GM10266 (cell line): ENCODE measurements around the gene S1PR4.
"Not testable (repeated sequence)": the region's sequence is repeated elsewhere in the genome, so short reads cannot be mapped to it uniquely, and the experiment has no call there.

Source experiments
- DNase-seq: peaks from one replicate; pipeline ENCODE4 v3.0.0; 2012; ENCODE audit errors: extremely low spot score
- CTCF ChIP-seq: IDR thresholded peaks from 2 replicates; pipeline ENCODE4 v1.5.1; 2012; ENCODE audit warnings: mild to moderate bottlenecking, low read depth; ENCODE audit not compliant: control insufficient read depth, insufficient read depth; ENCODE audit errors: missing control alignments

The S1PR4 gene

DNA sequence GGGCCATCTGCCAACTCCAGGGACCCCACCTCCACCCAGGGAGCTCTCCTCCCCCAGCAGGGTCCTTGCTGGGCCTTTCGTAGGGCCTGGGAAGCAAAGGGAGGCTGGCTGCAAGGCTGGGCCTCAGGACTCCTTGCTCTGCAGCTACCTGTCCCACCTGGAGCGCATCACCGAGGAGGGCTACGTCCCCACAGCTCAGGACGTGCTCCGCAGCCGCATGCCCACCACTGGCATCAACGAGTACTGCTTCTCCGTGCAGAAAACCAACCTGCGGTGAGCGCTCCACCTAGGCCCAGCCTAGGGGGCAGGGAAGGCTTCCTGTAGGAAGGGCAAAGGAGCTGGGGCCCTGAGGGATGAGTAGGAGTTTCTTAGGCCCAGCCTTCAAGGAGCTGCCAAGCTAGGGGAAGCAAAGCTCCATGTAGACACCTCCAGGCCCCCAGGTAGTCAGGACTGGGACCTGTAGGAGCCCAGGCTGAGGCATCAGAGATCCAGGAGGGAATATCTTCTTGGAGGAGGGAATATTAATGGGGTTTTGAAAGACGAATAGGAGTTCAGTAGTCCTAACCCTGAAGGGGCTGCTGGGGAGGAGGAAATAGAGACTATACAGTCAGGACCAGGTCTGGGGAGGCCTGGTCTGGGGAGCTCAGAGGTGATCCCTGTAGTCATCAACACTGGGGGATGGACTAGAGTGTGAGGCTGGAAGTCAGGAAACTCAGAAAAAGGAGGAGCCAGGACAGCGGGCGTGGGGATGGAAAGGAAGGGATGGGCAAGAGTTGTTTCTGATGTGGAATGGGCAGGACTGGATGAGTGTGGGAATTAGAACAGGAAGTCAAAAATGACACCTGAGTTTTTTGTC lies 26.8 kb upstream of the S1PR4 start:
- no peak for TF ChIP-seq CTCF
- no peak for DNase-seq

GRCh38 chr19:3152419-3152780 lies 26.2 kb upstream of the S1PR4 start:
- DNase-seq: no peak
- no peak for TF ChIP-seq CTCF

DNA sequence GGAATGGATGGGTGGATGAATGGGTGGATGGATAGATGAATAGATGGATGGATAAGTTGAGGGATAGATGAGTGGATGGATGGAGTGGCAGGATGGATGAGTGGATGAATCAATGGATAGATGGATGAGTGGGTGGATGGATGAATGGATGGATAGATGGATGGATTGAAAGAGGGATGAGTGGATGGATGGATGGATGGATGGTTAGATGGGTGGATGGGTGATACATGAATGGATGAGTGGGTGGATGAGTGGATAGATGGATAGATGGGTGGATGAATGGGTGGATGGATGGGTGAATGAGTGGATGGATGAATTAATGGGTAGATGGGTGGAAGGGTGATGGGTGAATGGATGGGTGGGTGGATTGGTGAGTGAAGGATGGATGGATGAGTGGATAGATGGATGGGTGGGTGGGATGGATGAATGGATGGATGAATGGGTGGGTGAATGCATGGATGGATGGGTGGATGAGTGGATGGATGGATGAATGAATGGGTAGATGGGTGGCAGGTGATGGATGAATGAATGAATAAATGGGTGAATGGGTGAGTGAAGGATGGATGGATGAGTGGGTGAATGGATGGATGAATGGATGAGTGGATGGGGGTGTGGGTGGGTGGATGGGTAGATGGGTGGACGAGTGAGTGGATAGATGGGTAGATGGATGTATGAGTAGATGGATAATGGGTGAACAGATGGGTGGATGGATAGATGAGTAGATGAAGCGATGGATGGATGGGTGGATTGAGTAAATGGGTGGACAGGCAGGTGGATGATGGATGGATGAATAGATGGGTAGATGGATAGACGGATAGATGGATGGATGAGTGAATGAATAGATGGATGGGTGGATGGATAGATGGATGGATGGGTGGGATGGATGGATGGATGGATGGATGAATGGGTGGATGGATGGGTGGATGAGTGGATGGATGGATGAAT lies 25.0 kb upstream of the S1PR4 start:
- TF ChIP-seq CTCF: no peak
- no peak for DNase-seq

DNA sequence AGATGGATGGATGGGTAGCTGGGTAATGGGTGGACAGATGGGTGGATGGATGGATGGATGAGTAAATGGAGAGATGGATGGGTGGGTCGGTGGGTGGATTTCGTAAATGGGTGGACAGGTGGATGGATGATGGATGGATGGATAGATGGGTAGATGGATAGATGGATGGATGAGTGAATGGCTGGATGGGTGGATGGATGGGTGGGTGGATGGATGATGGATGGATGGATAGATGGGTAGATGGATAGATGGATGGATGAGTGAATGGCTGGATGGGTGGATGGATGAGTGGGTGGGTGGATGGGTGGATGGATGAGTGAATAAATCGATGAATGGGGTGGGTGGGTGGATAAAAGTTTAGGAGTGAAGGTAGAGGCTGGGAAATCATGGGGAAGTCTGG lies 24.1 kb upstream of the S1PR4 start:
- DNase-seq: not testable (repeated sequence)

GRCh38 chr19:3154957-3155736 lies 23.4 kb upstream of the S1PR4 start:
- peak; percentile 89 for DNase-seq
- TF ChIP-seq CTCF: no peak

GRCh38 chr19:3157096-3157845 lies 21.3 kb upstream of the S1PR4 start:
- DNase-seq: no peak
- TF ChIP-seq CTCF: no peak

DNA sequence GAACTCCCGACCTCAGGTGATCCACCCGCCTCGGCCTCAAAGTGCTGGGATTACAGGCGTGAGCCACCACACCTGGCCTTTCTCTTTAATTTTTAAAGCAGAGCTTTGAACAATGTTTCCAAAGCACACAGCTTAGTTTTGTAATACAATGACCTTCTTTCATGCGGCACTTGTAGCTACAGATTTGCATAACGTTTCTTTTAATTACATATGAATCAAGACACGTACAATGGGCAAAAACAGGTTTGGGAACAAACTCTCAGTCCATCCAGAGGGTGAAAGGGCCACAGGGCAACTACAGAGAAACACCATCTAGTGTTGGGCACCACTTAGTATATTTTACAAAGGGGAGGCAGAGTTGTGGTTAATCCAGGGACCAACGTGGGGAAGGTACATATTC lies 19.0 kb upstream of the S1PR4 start:
- no peak for DNase-seq
- no peak for TF ChIP-seq CTCF
